GM23338 (cell line): ENCODE data around the gene TNKS2. TPM values are rescaled to one million over a fixed set of nuclear protein-coding genes. Genes with fewer than 3 reads are reported as not detected.

Experiments used
- ATAC-seq: fragments of 200-7000 bp; cut with Tn5 transposase; 3 replicates; pipeline ENCODE4 v1.9.1; 2020
- DNase-seq: peaks from one replicate; pipeline ENCODE4 v3.0.0-alpha.2; 2015; ENCODE audit warnings: low spot score
- H2AFZ ChIP-seq: fragments of 200-600 bp; sonication (generic); 2 replicates; pipeline ENCODE4 v1.8.0; 2016; ENCODE audit warnings: antibody characterized with exemption, mild to moderate bottlenecking, moderate library complexity
- H3F3A ChIP-seq: fragments of 200-600 bp; sonication (generic); replicated peaks from 2 replicates; pipeline ENCODE4 v1.8.0; 2017; ENCODE audit warnings: antibody characterized with exemption, mixed run types, low read depth
- H3K27ac ChIP-seq: fragments of 200-600 bp; sonication (generic); 2 replicates; pipeline ENCODE4 v1.6.1; 2016; ENCODE audit warnings: low read depth
- H3K27me3 ChIP-seq: fragments of 200-600 bp; sonication (generic); 2 replicates; pipeline ENCODE4 v1.8.0; 2016; ENCODE audit warnings: mild to moderate bottlenecking, mixed run types, moderate library complexity; ENCODE audit not compliant: insufficient read depth
- H3K36me3 ChIP-seq: fragments of 200-600 bp; sonication (generic); 2 replicates; pipeline ENCODE4 v1.8.0; 2016; ENCODE audit warnings: mild to moderate bottlenecking; ENCODE audit not compliant: insufficient read depth
- H3K4me1 ChIP-seq: fragments of 200-600 bp; sonication (generic); 2 replicates; pipeline ENCODE4 v1.8.0; 2016; ENCODE audit warnings: mild to moderate bottlenecking, moderate library complexity; ENCODE audit not compliant: insufficient read depth
- H3K4me2 ChIP-seq: fragments of 200-600 bp; sonication (generic); 2 replicates; pipeline ENCODE4 v1.7.1; 2017; ENCODE audit warnings: mixed run types
- H3K4me3 ChIP-seq: fragments of 200-600 bp; sonication (generic); 2 replicates; pipeline ENCODE4 v1.6.1; 2016; ENCODE audit warnings: mixed run types
- H3K79me2 ChIP-seq: fragments of 200-600 bp; sonication (generic); replicated peaks from 2 replicates; pipeline ENCODE4 v1.8.0; 2017; ENCODE audit warnings: mild to moderate bottlenecking; ENCODE audit not compliant: insufficient read depth
- H3K9me2 ChIP-seq: fragments of 200-600 bp; sonication (generic); 2 replicates; pipeline ENCODE4 v1.8.0; 2017; ENCODE audit not compliant: insufficient read depth
- H4K20me1 ChIP-seq: fragments of 200-600 bp; sonication (generic); replicated peaks from 2 replicates; pipeline ENCODE4 v1.8.0; 2017; ENCODE audit warnings: mild to moderate bottlenecking; ENCODE audit not compliant: insufficient read depth
- H3K27ac Mint-ChIP-seq: 2 replicates; pipeline ENCODE4 v1.8.0; 2020; ENCODE audit warnings: inconsistent platforms, mild to moderate bottlenecking, moderate library complexity, mixed read lengths
- H3K27me3 Mint-ChIP-seq: 3 replicates; pipeline ENCODE4 v1.8.0; 2022; ENCODE audit warnings: low read depth, mild to moderate bottlenecking, moderate library complexity, mixed read lengths, inconsistent platforms; ENCODE audit not compliant: insufficient read depth, poor library complexity
- H3K36me3 Mint-ChIP-seq: 3 replicates; pipeline ENCODE4 v1.8.0; 2021; ENCODE audit warnings: low read depth, mild to moderate bottlenecking, inconsistent platforms, moderate library complexity, mixed read lengths
- H3K4me1 Mint-ChIP-seq: 3 replicates; pipeline ENCODE4 v1.8.0; 2020; ENCODE audit warnings: mild to moderate bottlenecking, inconsistent platforms, mixed read lengths
- H3K4me3 Mint-ChIP-seq: 3 replicates; pipeline ENCODE4 v1.8.0; 2021; ENCODE audit warnings: moderate library complexity, mild to moderate bottlenecking, inconsistent platforms, mixed read lengths
- H3K9me3 Mint-ChIP-seq: 3 replicates; pipeline ENCODE4 v1.8.0; 2020; ENCODE audit warnings: moderate library complexity, mild to moderate bottlenecking, inconsistent platforms, mixed read lengths
- ETS1 ChIP-seq: IDR thresholded peaks from 2 replicates; pipeline ENCODE4 v1.6.1; 2016; ENCODE audit warnings: antibody characterized with exemption
- EZH2 ChIP-seq: fragments of 200-600 bp; sonication (generic); IDR thresholded peaks from one replicate; pipeline ENCODE4 v1.8.0; 2017; ENCODE audit warnings: antibody characterized with exemption, mild to moderate bottlenecking, low read depth; ENCODE audit not compliant: unreplicated experiment
- JUNB ChIP-seq: IDR thresholded peaks from one replicate; pipeline ENCODE4 v1.6.1; 2016; ENCODE audit warnings: antibody characterized with exemption; ENCODE audit not compliant: unreplicated experiment
- NANOG ChIP-seq: IDR thresholded peaks from 2 replicates; pipeline ENCODE4 v1.6.1; 2016; ENCODE audit warnings: antibody characterized with exemption, borderline replicate concordance
- POLR2AphosphoS5 ChIP-seq: IDR thresholded peaks from 2 replicates; pipeline ENCODE4 v1.6.1; 2016; ENCODE audit warnings: antibody characterized with exemption, low read depth
- REST ChIP-seq: IDR thresholded peaks from one replicate; pipeline ENCODE4 v1.6.1; 2018; ENCODE audit warnings: antibody characterized with exemption; ENCODE audit not compliant: unreplicated experiment
- STAT1 ChIP-seq: IDR thresholded peaks from one replicate; pipeline ENCODE4 v1.6.1; 2016; ENCODE audit warnings: antibody characterized with exemption; ENCODE audit not compliant: unreplicated experiment
- ZNF462 ChIP-seq: fragments of 250-450 bp; sonication (Bioruptor Pico); IDR thresholded peaks from 2 replicates; pipeline ENCODE4 v1.5.0; 2020; ENCODE audit warnings: mild to moderate bottlenecking, moderate library complexity
- polyA plus RNA-seq: library from polyadenylated mRNA; unstranded; fragments of >200 nt; fragmentation: Nextera tagmentation; extraction: Ambion mirVana; gene quantifications from 2 replicates; pipeline ENCODE4 v1.2.1, GENCODE V29; 2016
- total RNA-seq: library from RNA; depleted of rRNA; stranded (reverse); fragments of >200 nt; shearing (Covaris generic); gene quantifications from 2 replicates; pipeline ENCODE4 v1.2.3, GENCODE V29; 2014

The TNKS2 gene
- total and polyA plus RNA-seq, 2 experiments from 2014 or later: 23.5 to 85.5 TPM

GRCh38 chr10:91782539-91782938 lies 15.7 kb upstream of the TNKS2 start:
- Histone ChIP-seq H4K20me1 (no peaks in the 10 kb centered on the region), H2AFZ (peak overlapping the region; percentile 8; the same call in 1 of the 2 replicates), H3K4me3 (no peak overlapping the region), H3F3A (no peaks in the 10 kb centered on the region), H3K9me2 (peaks cover 10% of the 10 kb centered on the region), H3K27ac (peak overlapping the region; percentile 51; the same call in 1 of the 2 replicates), H3K79me2 (no peaks in the 10 kb centered on the region), H3K27me3 (no peaks in the 10 kb centered on the region), H3K4me1 (peaks cover 23% of the 10 kb centered on the region), H3K4me2 (peak overlapping the region; percentile 44), H3K36me3 (no peaks in the 10 kb centered on the region)
- H3K36me3 Mint-ChIP-seq: no peaks in the 10 kb centered on the region
- H3K27me3 Mint-ChIP-seq: no peaks in the 10 kb centered on the region
- TF ChIP-seq NANOG (no peak), JUNB (no peak), STAT1 (no peak), REST (no peak), POLR2AphosphoS5 (no peak), ETS1 (no peak), EZH2 (no peak), ZNF462 (0 out of 2 replicates have a peak, but pooled peaks have one; percentile 2)
- DNase-seq: no peak
- H3K4me1 Mint-ChIP-seq: peaks cover 33% of the 10 kb centered on the region
- H3K27ac Mint-ChIP-seq: no peak overlapping the region
- no peak overlapping the region for H3K4me3 Mint-ChIP-seq
- ATAC-seq: peak; percentile 38
- H3K9me3 Mint-ChIP-seq: no peaks in the 10 kb centered on the region
